Measurements from ENCODE around the gene SLC5A8. TPM values are rescaled to one million over a fixed set of nuclear protein-coding genes. Genes with fewer than 3 reads are reported as not detected.
"Not testable (repeated sequence)": the region's sequence is repeated elsewhere in the genome, so short reads cannot be mapped to it uniquely, and the experiment has no call there.

SLC5A8 gene
- total RNA-seq, 1 experiment from 2014 or later, result not detected

DNA sequence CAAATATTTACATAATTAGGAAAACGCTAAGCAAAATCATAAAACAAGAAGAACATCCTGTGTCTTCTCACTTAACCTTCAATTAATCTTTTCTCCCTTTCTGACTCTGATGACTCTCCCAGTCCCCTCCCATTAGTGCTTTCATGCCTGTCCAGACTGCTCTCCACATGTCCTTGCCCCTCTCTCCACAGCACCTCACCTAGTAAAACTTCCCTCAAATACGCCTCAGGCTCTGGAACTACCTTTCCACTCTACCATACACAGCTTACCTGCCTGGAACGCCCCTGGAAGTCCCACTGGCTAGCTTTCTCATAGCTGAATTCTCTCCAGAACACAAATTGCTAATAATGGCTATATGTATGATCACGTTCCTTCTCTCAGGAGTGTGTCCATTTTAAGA, 44.7 kb downstream of the SLC5A8 start:
- no TSS peak for BruUV-seq (replicated peaks)
- Histone ChIP-seq H3K27me3 (replicated peaks; ENCODE audit: insufficient read depth, low read depth, low read length, poor library complexity) (no peaks in the 10 kb centered on the region), H3K27ac (ENCODE audit: low read depth, low read length, poor library complexity, severe bottlenecking) (no peak overlapping the region), H3K9me3 (ENCODE audit: low read depth, low read length, poor library complexity, severe bottlenecking) (no peaks in the 10 kb centered on the region), H3K36me3 (ENCODE audit: insufficient read depth, low read length, poor library complexity, severe bottlenecking) (no peaks in the 10 kb centered on the region), H3K4me3 (ENCODE audit: low read depth, low read length, poor library complexity, severe bottlenecking) (no peak overlapping the region), H3K4me1 (ENCODE audit: insufficient read depth, low read length, poor library complexity, severe bottlenecking) (peaks cover 6% of the 10 kb centered on the region)
- intact Hi-C loops (cut with micrococcal nuclease; ENCODE audit: unreplicated experiment), result no loop called here
- DNase-seq (ENCODE audit: low spot score), result no peak
- no peak for TF ChIP-seq EZH2 (IDR thresholded peaks at IDR 0.05; ENCODE audit: borderline replicate concordance, low read depth, low read length, poor library complexity, severe bottlenecking)
- TF ChIP-seq, protein P1, sequence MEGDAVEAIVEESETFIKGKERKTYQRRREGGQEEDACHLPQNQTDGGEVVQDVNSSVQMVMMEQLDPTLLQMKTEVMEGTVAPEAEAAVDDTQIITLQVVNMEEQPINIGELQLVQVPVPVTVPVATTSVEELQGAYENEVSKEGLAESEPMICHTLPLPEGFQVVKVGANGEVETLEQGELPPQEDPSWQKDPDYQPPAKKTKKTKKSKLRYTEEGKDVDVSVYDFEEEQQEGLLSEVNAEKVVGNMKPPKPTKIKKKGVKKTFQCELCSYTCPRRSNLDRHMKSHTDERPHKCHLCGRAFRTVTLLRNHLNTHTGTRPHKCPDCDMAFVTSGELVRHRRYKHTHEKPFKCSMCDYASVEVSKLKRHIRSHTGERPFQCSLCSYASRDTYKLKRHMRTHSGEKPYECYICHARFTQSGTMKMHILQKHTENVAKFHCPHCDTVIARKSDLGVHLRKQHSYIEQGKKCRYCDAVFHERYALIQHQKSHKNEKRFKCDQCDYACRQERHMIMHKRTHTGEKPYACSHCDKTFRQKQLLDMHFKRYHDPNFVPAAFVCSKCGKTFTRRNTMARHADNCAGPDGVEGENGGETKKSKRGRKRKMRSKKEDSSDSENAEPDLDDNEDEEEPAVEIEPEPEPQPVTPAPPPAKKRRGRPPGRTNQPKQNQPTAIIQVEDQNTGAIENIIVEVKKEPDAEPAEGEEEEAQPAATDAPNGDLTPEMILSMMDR (conservative IDR thresholded peaks at IDR 0.05; ENCODE audit: low read depth, low read length), result no peak
- CTCF ChIA-PET, result no interaction called here
- POLR2A ChIA-PET (ENCODE audit: low non-redundant PET), result no interaction called here

DNA sequence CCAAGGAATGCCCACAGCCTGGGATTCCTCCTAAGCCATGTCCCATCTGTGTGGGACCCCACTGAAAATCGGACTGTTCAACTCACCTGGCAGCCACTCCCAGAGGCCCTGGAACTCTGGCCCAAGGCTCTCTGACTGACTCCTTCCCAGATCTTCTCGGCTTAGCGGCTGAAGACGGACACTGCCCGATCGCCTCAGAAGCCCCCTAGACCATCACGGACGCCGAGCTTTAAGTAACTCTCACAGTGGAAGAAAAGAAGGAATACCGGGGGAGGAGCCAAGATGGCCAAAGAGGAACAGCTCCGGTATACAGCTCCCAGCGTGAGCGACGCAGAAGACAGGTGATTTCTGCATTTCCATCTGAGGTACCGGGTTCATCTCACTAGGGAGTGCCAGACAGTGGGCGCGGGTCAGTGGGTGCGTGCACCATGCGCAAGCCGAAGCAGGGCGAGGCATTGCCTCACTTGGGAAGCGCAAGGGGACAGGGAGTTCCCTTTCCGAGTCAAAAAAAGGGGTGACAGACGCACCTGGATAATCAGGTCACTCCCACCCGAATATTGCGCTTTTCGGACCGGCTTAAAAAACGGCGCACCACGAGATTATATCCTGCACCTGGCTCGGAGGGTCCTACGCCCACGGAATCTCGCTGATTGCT, 64.1 kb downstream of the SLC5A8 start:
- intact Hi-C loops (cut with micrococcal nuclease; ENCODE audit: unreplicated experiment); H3K4me3 ChIP-seq (ENCODE audit: low read depth, low read length, poor library complexity, severe bottlenecking); CTCF ChIA-PET; H3K4me1 ChIP-seq (ENCODE audit: insufficient read depth, low read length, poor library complexity, severe bottlenecking); H3K27ac ChIP-seq (ENCODE audit: low read depth, low read length, poor library complexity, severe bottlenecking); H3K36me3 ChIP-seq (ENCODE audit: insufficient read depth, low read length, poor library complexity, severe bottlenecking); DNase-seq (ENCODE audit: low spot score); POLR2A ChIA-PET (ENCODE audit: low non-redundant PET); BruUV-seq (replicated peaks); H3K27me3 ChIP-seq (replicated peaks; ENCODE audit: insufficient read depth, low read depth, low read length, poor library complexity); H3K9me3 ChIP-seq (ENCODE audit: low read depth, low read length, poor library complexity, severe bottlenecking): not testable (repeated sequence)

DNA sequence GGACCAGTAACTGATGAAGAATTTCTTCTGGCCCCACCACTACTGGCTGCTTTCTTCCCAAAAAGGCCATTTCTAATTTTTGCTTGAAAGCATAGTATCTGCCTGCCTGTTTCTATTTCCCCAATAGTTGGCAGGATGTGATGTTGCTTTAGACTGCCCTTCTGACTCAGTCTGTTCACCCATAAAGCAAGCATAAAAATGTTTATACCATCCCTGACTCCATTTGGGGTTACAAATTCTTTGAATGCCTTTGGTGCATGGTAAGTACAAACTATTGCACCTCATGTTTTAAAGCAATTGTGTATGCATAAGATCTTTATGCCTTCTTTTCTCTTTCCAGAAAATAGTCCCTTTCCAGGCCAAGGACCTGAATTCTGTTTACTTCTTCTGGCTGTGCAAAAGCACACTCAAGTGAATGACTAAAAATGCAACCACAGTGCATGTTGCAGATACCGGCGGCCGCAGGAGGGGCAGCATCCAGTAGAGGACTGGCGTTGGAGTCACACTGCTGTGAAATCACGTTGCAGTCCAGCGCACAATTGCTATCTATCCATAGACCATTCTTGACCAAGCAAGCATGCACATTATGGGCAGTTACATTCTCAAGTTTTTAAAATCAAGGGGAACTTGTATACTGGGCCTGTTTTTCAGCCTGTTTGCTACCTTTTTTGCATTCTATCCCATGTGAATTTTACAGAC, 82.4 kb downstream of the SLC5A8 start:
- H3K27ac ChIP-seq (ENCODE audit: low read depth, low read length, poor library complexity, severe bottlenecking), result no peak overlapping the region
- POLR2A ChIA-PET (ENCODE audit: low non-redundant PET), result no interaction called here
- no peak for DNase-seq (ENCODE audit: low spot score)

More for the DNA sequence above, 82.4 kb downstream of the SLC5A8 start:
- CTCF ChIA-PET, result no interaction called here
- Histone ChIP-seq H3K9me3 (ENCODE audit: low read depth, low read length, poor library complexity, severe bottlenecking) (no peaks in the 10 kb centered on the region), H3K36me3 (ENCODE audit: insufficient read depth, low read length, poor library complexity, severe bottlenecking) (no peaks in the 10 kb centered on the region), H3K4me1 (ENCODE audit: insufficient read depth, low read length, poor library complexity, severe bottlenecking) (no peaks in the 10 kb centered on the region), H3K4me3 (ENCODE audit: low read depth, low read length, poor library complexity, severe bottlenecking) (no peak overlapping the region), H3K27me3 (replicated peaks; ENCODE audit: insufficient read depth, low read depth, low read length, poor library complexity) (no peaks in the 10 kb centered on the region)
- no peak for TF ChIP-seq EZH2 (IDR thresholded peaks at IDR 0.05; ENCODE audit: borderline replicate concordance, low read depth, low read length, poor library complexity, severe bottlenecking)
- TF ChIP-seq, protein P1 (conservative IDR thresholded peaks at IDR 0.05; ENCODE audit: low read depth, low read length), result no peak
- intact Hi-C loops (cut with micrococcal nuclease; ENCODE audit: unreplicated experiment), result no loop called here
- no TSS peak for BruUV-seq (replicated peaks)
